Measurements from ENCODE around the gene KRT7.

DNA sequence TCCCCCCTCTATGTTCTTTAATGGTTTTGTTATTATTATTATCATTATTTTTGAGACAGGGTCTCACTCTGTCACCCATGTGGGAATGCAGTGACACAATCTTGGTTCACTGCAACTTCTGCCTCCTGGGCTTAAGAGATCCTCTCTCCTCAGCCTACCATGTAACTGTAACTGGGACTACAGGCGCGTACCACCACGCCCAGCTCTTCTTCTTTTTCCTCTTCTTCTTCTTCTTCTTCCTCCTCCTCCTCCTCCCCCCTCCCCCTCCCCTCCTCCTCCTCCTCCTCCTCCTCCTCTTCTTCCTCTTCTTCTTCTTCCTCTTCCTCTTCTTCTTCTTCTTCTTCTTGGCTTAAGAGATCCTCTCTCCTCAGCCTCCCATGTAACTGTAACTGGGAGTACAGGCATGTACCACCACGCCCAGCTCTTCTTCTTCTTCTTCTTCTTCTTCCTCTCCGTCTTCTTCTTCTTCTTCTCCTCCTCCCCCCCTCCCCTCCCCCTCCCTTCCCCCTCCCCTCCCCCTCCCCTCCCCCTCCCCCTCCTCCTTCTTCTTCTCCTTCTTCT lies 5.4 kb upstream of the KRT7 start:
- TF ChIP-seq, protein P1, sequence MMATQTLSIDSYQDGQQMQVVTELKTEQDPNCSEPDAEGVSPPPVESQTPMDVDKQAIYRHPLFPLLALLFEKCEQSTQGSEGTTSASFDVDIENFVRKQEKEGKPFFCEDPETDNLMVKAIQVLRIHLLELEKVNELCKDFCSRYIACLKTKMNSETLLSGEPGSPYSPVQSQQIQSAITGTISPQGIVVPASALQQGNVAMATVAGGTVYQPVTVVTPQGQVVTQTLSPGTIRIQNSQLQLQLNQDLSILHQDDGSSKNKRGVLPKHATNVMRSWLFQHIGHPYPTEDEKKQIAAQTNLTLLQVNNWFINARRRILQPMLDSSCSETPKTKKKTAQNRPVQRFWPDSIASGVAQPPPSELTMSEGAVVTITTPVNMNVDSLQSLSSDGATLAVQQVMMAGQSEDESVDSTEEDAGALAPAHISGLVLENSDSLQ (IDR thresholded peaks at IDR 0.05), result no peak
- TF ChIP-seq, protein P2, sequence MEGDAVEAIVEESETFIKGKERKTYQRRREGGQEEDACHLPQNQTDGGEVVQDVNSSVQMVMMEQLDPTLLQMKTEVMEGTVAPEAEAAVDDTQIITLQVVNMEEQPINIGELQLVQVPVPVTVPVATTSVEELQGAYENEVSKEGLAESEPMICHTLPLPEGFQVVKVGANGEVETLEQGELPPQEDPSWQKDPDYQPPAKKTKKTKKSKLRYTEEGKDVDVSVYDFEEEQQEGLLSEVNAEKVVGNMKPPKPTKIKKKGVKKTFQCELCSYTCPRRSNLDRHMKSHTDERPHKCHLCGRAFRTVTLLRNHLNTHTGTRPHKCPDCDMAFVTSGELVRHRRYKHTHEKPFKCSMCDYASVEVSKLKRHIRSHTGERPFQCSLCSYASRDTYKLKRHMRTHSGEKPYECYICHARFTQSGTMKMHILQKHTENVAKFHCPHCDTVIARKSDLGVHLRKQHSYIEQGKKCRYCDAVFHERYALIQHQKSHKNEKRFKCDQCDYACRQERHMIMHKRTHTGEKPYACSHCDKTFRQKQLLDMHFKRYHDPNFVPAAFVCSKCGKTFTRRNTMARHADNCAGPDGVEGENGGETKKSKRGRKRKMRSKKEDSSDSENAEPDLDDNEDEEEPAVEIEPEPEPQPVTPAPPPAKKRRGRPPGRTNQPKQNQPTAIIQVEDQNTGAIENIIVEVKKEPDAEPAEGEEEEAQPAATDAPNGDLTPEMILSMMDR (IDR thresholded peaks at IDR 0.05 in 2 of 3, conservative IDR thresholded peaks at IDR 0.05 in 1 of 3; ENCODE audit: insufficient read depth in 2 of 3, low read depth in 1 of 3, low read length in 3 of 3), result no peak
- TF ChIP-seq POLR2A (conservative IDR thresholded peaks at IDR 0.05), result no peak

All from K562 (cell line).